H9 (cell line): Measurements from ENCODE around the gene TMPRSS12. TPM values are rescaled to one million over a fixed set of nuclear protein-coding genes. Genes with fewer than 3 reads are reported as not detected.

Experiments used
- DNase-seq: peaks from one replicate; pipeline ENCODE4 v3.0.0-alpha.2; 2017
- H2AFZ ChIP-seq: one replicate; pipeline ENCODE4 v1.6.1; 2013; ENCODE audit warnings: mild to moderate bottlenecking, low read length, control low read depth, moderate library complexity
- H2AK5ac ChIP-seq: 2 replicates; pipeline ENCODE4 v1.6.1; 2013; ENCODE audit warnings: low read length, control low read depth, mixed read lengths; ENCODE audit not compliant: insufficient read length
- H2BK120ac ChIP-seq: one replicate; pipeline ENCODE4 v1.6.1; 2013; ENCODE audit warnings: low read depth, mild to moderate bottlenecking, low read length, control low read depth, inconsistent platforms; ENCODE audit not compliant: poor library complexity, severe bottlenecking
- H2BK12ac ChIP-seq: 2 replicates; pipeline ENCODE4 v1.6.1; 2013; ENCODE audit warnings: low read length, control low read depth, mixed read lengths, low read depth; ENCODE audit not compliant: insufficient read length
- H2BK15ac ChIP-seq: 2 replicates; pipeline ENCODE4 v1.6.1; 2013; ENCODE audit warnings: low read depth, low read length, control low read depth
- H2BK20ac ChIP-seq: one replicate; pipeline ENCODE4 v1.6.1; 2013; ENCODE audit warnings: low read depth, mild to moderate bottlenecking, low read length, control low read depth, inconsistent platforms; ENCODE audit not compliant: poor library complexity, severe bottlenecking
- H2BK5ac ChIP-seq: 2 replicates; pipeline ENCODE4 v1.6.1; 2013; ENCODE audit warnings: low read length, control low read depth, mixed read lengths; ENCODE audit not compliant: insufficient read length
- H3K14ac ChIP-seq: 2 replicates; pipeline ENCODE4 v1.6.1; 2013; ENCODE audit warnings: low read length, control low read depth; ENCODE audit not compliant: insufficient read depth
- H3K18ac ChIP-seq: 2 replicates; pipeline ENCODE4 v1.6.1; 2013; ENCODE audit warnings: low read depth, mild to moderate bottlenecking, mixed read lengths, low read length, control low read depth; ENCODE audit not compliant: insufficient read length
- H3K23ac ChIP-seq: 2 replicates; pipeline ENCODE4 v1.6.1; 2013; ENCODE audit warnings: low read length, control low read depth, mixed read lengths, low read depth; ENCODE audit not compliant: insufficient read length
- H3K23me2 ChIP-seq: 2 replicates; pipeline ENCODE4 v1.6.1; 2013; ENCODE audit warnings: low read depth, mild to moderate bottlenecking, mixed read lengths, low read length, control low read depth; ENCODE audit not compliant: insufficient read length, poor library complexity, severe bottlenecking
- H3K27ac ChIP-seq: 2 replicates; pipeline ENCODE4 v1.5.1; 2013; ENCODE audit warnings: low read length, control low read depth, mixed read lengths, low read depth; ENCODE audit not compliant: insufficient read length
- H3K27me3 ChIP-seq: 2 replicates; pipeline ENCODE4 v1.6.1; 2013; ENCODE audit warnings: low read length, control low read depth, inconsistent platforms; ENCODE audit not compliant: insufficient read depth
- H3K4ac ChIP-seq: 2 replicates; pipeline ENCODE4 v1.6.1; 2013; ENCODE audit warnings: low read depth, mild to moderate bottlenecking, control low read depth, inconsistent platforms, low read length, moderate library complexity
- H3K4me1 ChIP-seq: 2 replicates; pipeline ENCODE4 v1.6.1; 2013; ENCODE audit warnings: low read length, control low read depth, inconsistent platforms; ENCODE audit not compliant: insufficient read depth
- H3K4me2 ChIP-seq: 2 replicates; pipeline ENCODE4 v1.6.1; 2013; ENCODE audit warnings: low read length, control low read depth, mixed read lengths; ENCODE audit not compliant: insufficient read length, insufficient read depth
- H3K56ac ChIP-seq: 2 replicates; pipeline ENCODE4 v1.6.1; 2013; ENCODE audit warnings: low read depth, mild to moderate bottlenecking, mixed read lengths, low read length, control low read depth; ENCODE audit not compliant: insufficient read length
- H3K79me1 ChIP-seq: 2 replicates; pipeline ENCODE4 v1.6.1; 2013; ENCODE audit warnings: low read depth, mild to moderate bottlenecking, moderate library complexity, low read length, control low read depth, inconsistent platforms; ENCODE audit not compliant: insufficient read depth, poor library complexity, severe bottlenecking
- H3K79me2 ChIP-seq: 2 replicates; pipeline ENCODE4 v1.6.1; 2013; ENCODE audit warnings: low read length, control low read depth, inconsistent platforms; ENCODE audit not compliant: insufficient read depth
- H3K9ac ChIP-seq: 2 replicates; pipeline ENCODE4 v1.6.1; 2013; ENCODE audit warnings: low read length, control low read depth, mixed read lengths; ENCODE audit not compliant: insufficient read length; ENCODE audit errors: extremely low read depth
- H3K9me3 ChIP-seq: one replicate; pipeline ENCODE4 v1.6.1; 2013; ENCODE audit warnings: low read depth, low read length, inconsistent platforms; ENCODE audit not compliant: control insufficient read depth
- H3T11ph ChIP-seq: one replicate; pipeline ENCODE4 v1.6.1; 2013; ENCODE audit warnings: mild to moderate bottlenecking, low read length, control low read depth, inconsistent platforms
- H4K20me1 ChIP-seq: one replicate; pipeline ENCODE4 v1.6.1; 2013; ENCODE audit not compliant: control insufficient read depth, insufficient read length, insufficient read depth
- H4K5ac ChIP-seq: 2 replicates; pipeline ENCODE4 v1.6.1; 2013; ENCODE audit warnings: low read depth, mild to moderate bottlenecking, mixed read lengths, low read length, control low read depth; ENCODE audit not compliant: insufficient read length
- H4K8ac ChIP-seq: replicated peaks from 2 replicates; pipeline ENCODE4 v1.6.1; 2013; ENCODE audit warnings: low read length, control low read depth, mixed read lengths, low read depth; ENCODE audit not compliant: insufficient read length
- H4K91ac ChIP-seq: 2 replicates; pipeline ENCODE4 v1.6.1; 2013; ENCODE audit warnings: low read depth, mild to moderate bottlenecking, moderate library complexity, mixed read lengths, low read length, control low read depth; ENCODE audit not compliant: insufficient read length
- H3K27ac Mint-ChIP-seq, 3 experiments: 2 replicates in 2 of 3; 3 replicates in 1 of 3; pipeline ENCODE4 v1.8.0; 2020 to 2021; ENCODE audit warnings: mixed read lengths in 3 of 3, mild to moderate bottlenecking in 1 of 3, moderate library complexity in 1 of 3
- H3K27me3 Mint-ChIP-seq: 2 replicates; pipeline ENCODE4 v1.8.0; 2021; ENCODE audit warnings: low read depth, mild to moderate bottlenecking, moderate library complexity, mixed read lengths
- H3K36me3 Mint-ChIP-seq, 3 experiments: 2 replicates in 2 of 3; 3 replicates in 1 of 3; pipeline ENCODE4 v1.8.0; 2020 to 2021; ENCODE audit warnings: low read depth in 3 of 3, mixed read lengths in 3 of 3; ENCODE audit not compliant: insufficient read depth in 1 of 3
- H3K4me1 Mint-ChIP-seq, 2 experiments: 2 replicates each; pipeline ENCODE4 v1.8.0; 2020; ENCODE audit warnings: mixed read lengths in 2 of 2
- H3K4me3 Mint-ChIP-seq, 2 experiments: 2 replicates in 1 of 2; 3 replicates in 1 of 2; pipeline ENCODE4 v1.8.0; 2020 to 2021; ENCODE audit warnings: mild to moderate bottlenecking in 2 of 2, mixed read lengths in 2 of 2, moderate library complexity in 1 of 2
- H3K9me3 Mint-ChIP-seq, 2 experiments: 2 replicates in 1 of 2; 3 replicates in 1 of 2; pipeline ENCODE4 v1.8.0; 2020; ENCODE audit warnings: mild to moderate bottlenecking in 2 of 2, mixed read lengths in 2 of 2, moderate library complexity in 1 of 2
- CTCF ChIP-seq: fragments of 200-600 bp; sonication (generic); conservative IDR thresholded peaks from 3 replicates; pipeline ENCODE4 v1.8.0; 2021; ENCODE audit warnings: antibody characterized with exemption, mild to moderate bottlenecking
- WGBS: extraction: QIAGEN DNeasy Blood & Tissue Kit; methylation state at CpG from one replicate; pipeline ENCODE4 v1.1.7; 2013; ENCODE audit warnings: missing lambda C conversion rate, low lambda C conversion rate, mixed read lengths; ENCODE audit not compliant: insufficient read length; ENCODE audit errors: extremely low coverage; 5-methylcytosine and 5-hydroxymethylcytosine counted together
- total RNA-seq: library from RNA; stranded (reverse); gene quantifications from 2 replicates; pipeline ENCODE4 v1.2.1, GENCODE V29; 2021

Gene TMPRSS12
- total RNA-seq, 1 experiment from 2014 or later, result not detected

- peaks cover 24 to 41% of the 10 kb centered on the region in 2 experiments for H3K4me1 Mint-ChIP-seq
- no peak overlapping the region for H3K27ac Mint-ChIP-seq
- Histone ChIP-seq H3K14ac (no peak overlapping the region), H4K91ac (no peak overlapping the region), H3T11ph (no peak overlapping the region), H3K79me1 (no peaks in the 10 kb centered on the region), H2AK5ac (no peak overlapping the region), H2BK12ac (no peak overlapping the region), H4K5ac (no peak overlapping the region), H3K56ac (no peak overlapping the region), H3K23ac (no peak overlapping the region), H3K27ac (no peak overlapping the region), H3K4me1 (peaks cover 6% of the 10 kb centered on the region; the same call in 1 of the 2 replicates), H3K79me2 (no peaks in the 10 kb centered on the region), H3K9me3 (no peaks in the 10 kb centered on the region), H3K4me2 (no peak overlapping the region), H4K8ac (no peak overlapping the region), H4K20me1 (no peaks in the 10 kb centered on the region), H3K4ac (no peak overlapping the region), H2BK20ac (no peak overlapping the region), H3K27me3 (no peaks in the 10 kb centered on the region), H3K9ac (no peak overlapping the region), H2BK5ac (no peak overlapping the region), H3K18ac (no peak overlapping the region), H2BK15ac (no peak overlapping the region), H2BK120ac (no peak overlapping the region), H3K23me2 (no peaks in the 10 kb centered on the region), H2AFZ (no peak overlapping the region)
- no peaks in the 10 kb centered on the region for H3K9me3 Mint-ChIP-seq
- H3K4me3 Mint-ChIP-seq, result no peak overlapping the region
- H3K27me3 Mint-ChIP-seq, result no peaks in the 10 kb centered on the region
- H3K36me3 Mint-ChIP-seq, result peaks cover 0 to 9% (median 8%) of the 10 kb centered on the region in 3 experiments; a peak in 4 of 7 replicates
- no CpG with 5 or more reads among the region's 2 CpGs for WGBS
- DNase-seq, result no peak
- TF ChIP-seq CTCF, result no peak
Observed at GRCh38 chr12:50932787-50933280, 90.1 kb downstream of the TMPRSS12 start.
